CD4-positive, alpha-beta T cell (primary cell): Measurements from ENCODE around the gene ADARB2. TPM values are rescaled to one million over a fixed set of nuclear protein-coding genes. Genes with fewer than 3 reads are reported as not detected.

ENCODE experiments used
- ATAC-seq: fragments of 200-7000 bp; cut with Tn5 transposase; one replicate; pipeline ENCODE4 v1.10.0; 2022; ENCODE audit warnings: mild to moderate bottlenecking; ENCODE audit not compliant: poor library complexity
- CTCF ChIA-PET: fragments of 350-600 bp; sonication (Branson Sonifier 250); formaldehyde crosslinking; loops from one replicate; lab custom pipeline; 2021; ENCODE audit warnings: antibody characterized with exemption, inconsistent platforms; lab: Charles Lee
- POLR2A ChIA-PET: fragments of 350-600 bp; sonication (Branson Sonifier 250); formaldehyde crosslinking; loops from one replicate; lab custom pipeline; 2021; ENCODE audit warnings: antibody characterized with exemption, inconsistent platforms; lab: Charles Lee
- DNase-seq, 14 experiments: peaks; one replicate each; pipeline ENCODE4 v3.0.0-alpha.2; 2013 to 2020; ENCODE audit warnings: mixed read lengths in 2 of 14
- H3K27ac ChIP-seq, 2 donors: one replicate each; pipeline versions ENCODE4 v1.5.1 to v1.7.0; 2013; ENCODE audit warnings: low read length in 2 of 2, low read depth in 1 of 2, mild to moderate bottlenecking in 1 of 2
- H3K27me3 ChIP-seq, 2 experiments: 1 replicate in 1 of 2; 2 replicates in 1 of 2; pipeline versions ENCODE4 v1.6.1 to v1.7.0; 2013; ENCODE audit warnings: low read length in 2 of 2, control low read depth in 1 of 2, mild to moderate bottlenecking in 1 of 2, moderate library complexity in 1 of 2; ENCODE audit not compliant: insufficient read depth in 2 of 2, control insufficient read depth in 1 of 2
- H3K36me3 ChIP-seq: one replicate; pipeline ENCODE4 v1.6.1; 2013; ENCODE audit warnings: low read length, control low read depth; ENCODE audit not compliant: insufficient read depth
- H3K4me1 ChIP-seq: one replicate; pipeline ENCODE4 v1.6.1; 2013; ENCODE audit warnings: low read length, control low read depth; ENCODE audit not compliant: insufficient read depth
- H3K4me3 ChIP-seq: one replicate; pipeline ENCODE4 v1.5.1; 2013; ENCODE audit warnings: mild to moderate bottlenecking, low read length, moderate library complexity
- H3K9me3 ChIP-seq, 2 experiments: 1 replicate in 1 of 2; 2 replicates in 1 of 2; pipeline versions ENCODE4 v1.6.1 to v1.7.0; 2013; ENCODE audit warnings: low read length in 2 of 2, mild to moderate bottlenecking in 2 of 2, control low read depth in 1 of 2, moderate library complexity in 1 of 2; ENCODE audit not compliant: control insufficient read depth in 1 of 2, insufficient read depth in 1 of 2
- H3K27ac Mint-ChIP-seq: one replicate; pipeline ENCODE4 v1.8.0; 2020; ENCODE audit warnings: mixed read lengths
- H3K27me3 Mint-ChIP-seq: one replicate; pipeline ENCODE4 v1.8.0; 2021; ENCODE audit warnings: mixed read lengths
- H3K36me3 Mint-ChIP-seq: one replicate; pipeline ENCODE4 v1.8.0; 2021; ENCODE audit warnings: low read depth, mixed read lengths
- H3K4me1 Mint-ChIP-seq: one replicate; pipeline ENCODE4 v1.8.0; 2021; ENCODE audit warnings: low read depth, mixed read lengths
- H3K4me3 Mint-ChIP-seq: one replicate; pipeline ENCODE4 v1.8.0; 2020; ENCODE audit warnings: mild to moderate bottlenecking, mixed read lengths
- H3K9me3 Mint-ChIP-seq: one replicate; pipeline ENCODE4 v1.8.0; 2020; ENCODE audit warnings: mixed read lengths
- intact Hi-C, 2 experiments: fragments of 100-400 bp; cut with DNase I in 1 of 2; cut with micrococcal nuclease in 1 of 2; formaldehyde crosslinking; loops; one replicate each; pipeline versions ENCODE4 v1.15.1 to v1.9.0; 2023 to 2025; cut with DNase I, micrococcal nuclease
- total RNA-seq, 174 experiments: library from RNA in 2 of 174; stranded (reverse) in 2 of 174; gene quantifications; one replicate each; pipeline ENCODE4 v1.2.3 and lab custom pipeline; 2021 to 2026
- TF ChIP-seq, protein P1 (sequence below): fragments of 200-600 bp; IDR thresholded peaks from one replicate; pipeline ENCODE4 v1.8.0; 2022; ENCODE audit warnings: antibody characterized with exemption, mild to moderate bottlenecking

ADARB2 gene
- total RNA-seq, 2 experiments from 2014 or later = 0.14 TPM; not detected in 1

DNA sequence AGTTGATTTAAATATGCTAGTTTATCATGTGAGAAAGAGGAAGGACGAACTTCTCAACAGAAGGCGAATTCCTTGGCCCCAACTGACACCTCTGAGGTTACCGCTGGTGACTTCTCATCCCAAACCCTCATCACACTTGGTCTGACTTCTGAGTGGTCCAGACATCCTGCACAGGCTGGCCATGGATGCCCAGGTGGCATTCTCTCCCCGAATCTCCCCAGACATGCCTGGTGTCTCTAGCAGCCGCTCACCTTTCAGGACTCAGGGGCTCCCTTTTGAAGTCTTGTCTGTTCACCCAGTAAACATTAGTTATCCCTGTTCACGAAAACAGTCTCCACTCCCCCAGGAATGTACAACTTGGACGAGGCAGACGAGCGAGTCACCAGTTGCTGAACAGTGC lies 157.7 kb downstream of the ADARB2 start:
- Mint-ChIP-seq H3K27ac (no peak overlapping the region), H3K4me3 (no peak overlapping the region), H3K27me3 (no peaks in the 10 kb centered on the region), H3K4me1 (no peaks in the 10 kb centered on the region), H3K36me3 (no peaks in the 10 kb centered on the region), H3K9me3 (no peaks in the 10 kb centered on the region)
- intact Hi-C loops = no loop called here
- ATAC-seq (no peak), DNase-seq (no peak)
- ChIA-PET POLR2A (no interaction called here), CTCF (no interaction called here)
- TF ChIP-seq, protein P1, sequence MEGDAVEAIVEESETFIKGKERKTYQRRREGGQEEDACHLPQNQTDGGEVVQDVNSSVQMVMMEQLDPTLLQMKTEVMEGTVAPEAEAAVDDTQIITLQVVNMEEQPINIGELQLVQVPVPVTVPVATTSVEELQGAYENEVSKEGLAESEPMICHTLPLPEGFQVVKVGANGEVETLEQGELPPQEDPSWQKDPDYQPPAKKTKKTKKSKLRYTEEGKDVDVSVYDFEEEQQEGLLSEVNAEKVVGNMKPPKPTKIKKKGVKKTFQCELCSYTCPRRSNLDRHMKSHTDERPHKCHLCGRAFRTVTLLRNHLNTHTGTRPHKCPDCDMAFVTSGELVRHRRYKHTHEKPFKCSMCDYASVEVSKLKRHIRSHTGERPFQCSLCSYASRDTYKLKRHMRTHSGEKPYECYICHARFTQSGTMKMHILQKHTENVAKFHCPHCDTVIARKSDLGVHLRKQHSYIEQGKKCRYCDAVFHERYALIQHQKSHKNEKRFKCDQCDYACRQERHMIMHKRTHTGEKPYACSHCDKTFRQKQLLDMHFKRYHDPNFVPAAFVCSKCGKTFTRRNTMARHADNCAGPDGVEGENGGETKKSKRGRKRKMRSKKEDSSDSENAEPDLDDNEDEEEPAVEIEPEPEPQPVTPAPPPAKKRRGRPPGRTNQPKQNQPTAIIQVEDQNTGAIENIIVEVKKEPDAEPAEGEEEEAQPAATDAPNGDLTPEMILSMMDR = no peak
- H3K27ac ChIP-seq = no peak overlapping the region
- H3K9me3 ChIP-seq = peaks cover 0 to 3% of the 10 kb centered on the region in 2 experiments
- H3K36me3 ChIP-seq = no peaks in the 10 kb centered on the region
- no peaks in the 10 kb centered on the region for H3K4me1 ChIP-seq
- no peaks in the 10 kb centered on the region for H3K27me3 ChIP-seq
- H3K4me3 ChIP-seq = no peak overlapping the region

DNA sequence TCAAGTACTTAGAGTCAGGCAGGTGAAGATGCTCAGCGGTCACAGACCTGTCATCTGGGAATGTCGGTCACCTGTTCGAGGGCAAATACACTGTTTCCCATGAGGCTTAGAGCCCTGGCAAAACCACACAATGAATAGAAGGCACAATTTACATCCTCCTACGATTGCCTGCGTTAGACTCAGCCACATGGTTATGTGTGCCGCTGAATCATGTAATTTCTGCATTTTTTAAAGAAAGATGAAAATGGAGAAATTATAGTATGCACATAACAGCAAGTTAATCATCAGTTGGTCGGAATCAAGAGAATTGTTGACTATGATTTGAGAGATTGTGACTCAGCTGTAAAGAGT lies 158.2 kb downstream of the ADARB2 start:
- TF ChIP-seq, protein P1 = no peak
- H3K27me3 ChIP-seq = no peaks in the 10 kb centered on the region
- H3K9me3 ChIP-seq = peaks cover 0 to 3% of the 10 kb centered on the region in 2 experiments
- peaks cover 2% of the 10 kb centered on the region for H3K27me3 Mint-ChIP-seq
- no peak overlapping the region for H3K4me3 Mint-ChIP-seq
- intact Hi-C loops = no loop called here
- no peak for DNase-seq
- H3K27ac ChIP-seq = no peak overlapping the region
- ChIA-PET POLR2A (no interaction called here), CTCF (no interaction called here)
- H3K27ac Mint-ChIP-seq = no peak overlapping the region
- H3K9me3 Mint-ChIP-seq = no peaks in the 10 kb centered on the region
- H3K4me3 ChIP-seq = no peak overlapping the region
- H3K36me3 ChIP-seq = no peaks in the 10 kb centered on the region
- H3K4me1 ChIP-seq = no peaks in the 10 kb centered on the region
- no peaks in the 10 kb centered on the region for H3K36me3 Mint-ChIP-seq
- no peak for ATAC-seq
- no peaks in the 10 kb centered on the region for H3K4me1 Mint-ChIP-seq

DNA sequence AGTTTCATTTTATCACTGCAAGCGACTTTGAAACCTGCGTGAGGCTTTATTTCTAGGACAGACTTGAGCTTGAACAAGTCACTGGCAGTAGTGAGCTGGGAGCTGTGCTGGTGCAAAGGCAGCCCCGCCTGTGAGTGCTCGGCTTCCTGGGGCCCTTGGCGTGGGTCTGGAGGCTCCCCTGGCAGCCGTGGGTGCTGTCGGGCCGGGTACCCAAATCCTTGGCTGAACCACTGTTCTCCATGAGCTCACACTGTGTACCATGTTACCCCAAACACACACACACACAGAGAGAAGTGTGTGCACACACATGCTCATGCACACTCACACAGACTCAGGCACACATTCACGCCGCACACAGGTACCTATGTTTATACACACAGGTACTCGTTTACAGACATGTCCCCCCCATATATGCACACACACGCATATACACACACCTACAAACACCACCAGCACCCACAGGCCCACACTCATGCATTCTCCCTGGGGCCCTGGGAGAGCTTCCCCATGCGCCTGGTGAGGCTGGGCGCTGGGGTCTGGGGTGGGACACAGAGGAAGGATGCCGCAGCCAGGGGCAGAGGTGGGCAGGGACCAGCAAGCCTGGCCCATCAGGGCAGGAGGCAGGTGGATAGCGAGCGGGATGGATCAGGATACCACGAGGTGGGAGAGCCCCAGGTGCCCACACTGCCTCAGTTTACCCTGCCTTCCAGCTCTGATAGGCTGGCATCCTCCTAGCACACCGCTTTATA lies 158.8 kb downstream of the ADARB2 start:
- H3K27me3 ChIP-seq = no peaks in the 10 kb centered on the region
- no peak for ATAC-seq
- no peak for DNase-seq
- TF ChIP-seq, protein P1 = no peak
- H3K27ac ChIP-seq = no peak overlapping the region
- H3K9me3 ChIP-seq = peaks cover 0 to 3% of the 10 kb centered on the region in 2 experiments
- POLR2A ChIA-PET = no interaction called here
- no peak overlapping the region for H3K4me3 Mint-ChIP-seq
- no peaks in the 10 kb centered on the region for H3K9me3 Mint-ChIP-seq
- intact Hi-C loops = no loop called here
- peaks cover 4% of the 10 kb centered on the region for H3K27me3 Mint-ChIP-seq
- no peaks in the 10 kb centered on the region for H3K36me3 Mint-ChIP-seq
- no peak overlapping the region for H3K27ac Mint-ChIP-seq
- CTCF ChIA-PET = no interaction called here
- H3K36me3 ChIP-seq = no peaks in the 10 kb centered on the region
- no peaks in the 10 kb centered on the region for H3K4me1 ChIP-seq
- no peaks in the 10 kb centered on the region for H3K4me1 Mint-ChIP-seq
- no peak overlapping the region for H3K4me3 ChIP-seq
